ENCODE measurements around the gene TMPRSS6.
A peak's percentile ranks its signal among the peaks of the same experiment; 100 is the strongest.

TMPRSS6 gene

GRCh38 chr22:37109242-37109917 lies at the start of gene TMPRSS6:
TMPRSS6 (minus strand) TSS chr22:37109713; CDS start chr22:37103417, 6,296 bp downstream.
- no peak for DNase-seq

GRCh38 chr22:37158963-37159290 lies 49.4 kb upstream of the TMPRSS6 start:
- DNase-seq, result no peak

DNA sequence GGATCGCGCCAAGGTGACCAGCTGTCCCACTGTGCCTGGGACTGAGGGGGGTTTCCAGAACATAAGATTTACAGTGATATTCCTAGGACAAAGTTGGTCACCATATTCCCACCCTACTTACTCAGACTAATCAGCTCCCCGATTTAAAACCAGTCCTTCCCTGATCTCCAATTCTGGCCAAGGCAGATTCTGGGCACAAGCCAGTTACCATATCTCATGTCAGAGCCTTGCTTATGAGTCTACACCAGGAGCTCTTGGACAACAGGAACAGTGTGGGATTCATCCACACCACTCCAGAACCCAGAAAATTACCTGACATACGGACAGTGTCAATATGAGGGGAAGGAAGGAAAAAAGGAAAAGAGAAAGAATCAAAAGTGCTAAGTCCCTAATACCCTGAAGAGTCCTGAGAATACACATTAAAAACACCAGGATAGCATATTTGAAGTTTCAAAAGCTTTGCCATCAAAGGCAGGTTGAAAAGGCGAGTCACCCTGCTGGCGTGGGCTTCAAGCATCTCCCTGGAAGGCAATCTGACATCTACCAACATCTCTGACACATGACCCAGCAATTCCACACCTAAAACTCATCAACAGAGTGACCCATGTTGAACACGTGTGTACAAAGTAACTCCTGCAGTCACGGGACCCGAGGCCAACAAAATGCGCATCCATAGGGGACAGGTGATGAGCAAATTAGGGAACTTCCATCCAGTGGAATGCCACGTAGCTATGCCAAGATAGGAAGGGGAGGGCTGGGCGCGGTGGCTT lies 48.2 kb upstream of the TMPRSS6 start:
- DNase-seq, result no peak

GRCh38 chr22:37156686-37157435 lies 47.3 kb upstream of the TMPRSS6 start:
- no peak for DNase-seq

DNA sequence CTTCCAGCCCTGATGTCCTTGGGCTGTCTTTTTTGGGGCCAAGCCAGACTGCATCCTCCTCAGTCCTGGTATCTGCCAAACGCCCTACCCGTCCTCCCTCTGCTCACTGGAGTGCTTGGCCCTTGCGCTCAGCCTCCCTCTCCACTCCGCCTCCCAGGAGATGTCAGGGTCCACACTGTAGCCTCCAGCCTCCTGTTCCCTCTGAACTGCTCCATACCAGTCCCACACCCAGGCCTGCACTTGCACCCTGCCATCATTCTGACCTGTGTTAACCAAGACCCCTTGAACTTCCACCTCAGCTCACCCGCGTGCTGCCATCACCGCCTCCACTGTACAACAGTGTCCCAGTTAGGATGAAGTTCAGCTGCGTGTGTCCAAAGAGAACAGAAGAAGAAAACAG lies 46.5 kb upstream of the TMPRSS6 start:
- no peak for DNase-seq

DNA sequence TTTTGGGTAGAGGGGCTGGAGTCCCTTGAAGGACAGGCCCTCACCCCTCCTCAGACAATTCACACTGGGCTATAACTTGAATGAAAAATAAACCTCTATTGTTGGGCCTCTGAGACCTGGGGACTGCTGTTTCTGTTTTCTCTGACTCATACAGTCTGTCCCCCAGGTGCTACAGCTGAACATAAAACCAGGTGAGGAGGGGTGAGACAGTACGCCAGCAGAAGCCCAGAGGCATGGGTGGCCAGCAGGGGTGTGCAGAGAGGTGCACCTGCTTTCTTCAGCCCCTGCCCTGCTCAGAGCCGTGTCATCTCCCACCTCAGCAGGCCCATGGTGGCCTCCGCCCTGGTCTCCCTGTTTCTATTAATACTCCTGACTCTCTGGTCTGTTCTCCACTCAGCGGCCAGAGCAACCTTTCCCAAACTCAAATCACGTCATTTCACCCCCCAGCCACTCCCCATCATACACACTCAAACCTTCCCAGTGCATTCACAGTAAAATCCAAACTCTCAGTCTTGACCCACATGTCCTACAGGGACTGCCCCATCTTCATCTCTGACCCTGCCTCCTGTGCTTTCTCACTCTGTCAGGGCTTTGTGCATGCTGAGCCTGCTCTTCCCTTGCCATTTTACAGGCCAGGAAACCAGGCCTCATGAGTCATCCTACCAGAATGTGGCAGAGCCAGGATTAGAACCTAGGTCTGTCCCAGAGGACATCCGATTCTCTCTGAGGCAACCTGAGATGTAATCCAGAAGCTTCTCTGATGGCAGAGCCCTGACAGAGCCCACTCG lies 45.6 kb upstream of the TMPRSS6 start:
- no peak for DNase-seq

GRCh38 chr22:37153901-37154300 lies 44.4 kb upstream of the TMPRSS6 start:
- no peak for DNase-seq

DNA sequence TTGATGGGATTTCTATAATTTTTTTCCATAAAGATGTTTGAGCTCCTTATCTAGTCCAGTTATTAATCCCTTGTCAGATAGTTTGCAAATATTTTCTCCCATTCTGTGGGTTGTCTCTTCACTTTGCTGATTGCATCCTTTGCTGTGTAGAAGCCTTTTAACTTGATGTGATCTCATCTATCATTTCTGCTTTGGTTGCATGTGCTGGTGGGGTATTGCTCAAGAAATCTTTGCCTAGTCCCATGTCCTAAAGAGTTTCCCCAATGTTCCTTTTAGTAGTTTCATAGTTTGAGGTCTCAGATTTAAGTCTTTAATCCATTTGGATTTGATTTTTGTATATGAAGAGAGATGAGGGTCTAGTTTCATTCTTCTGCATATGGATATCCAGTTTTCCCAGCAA lies 41.9 kb upstream of the TMPRSS6 start:
- DNase-seq, result no peak

DNA sequence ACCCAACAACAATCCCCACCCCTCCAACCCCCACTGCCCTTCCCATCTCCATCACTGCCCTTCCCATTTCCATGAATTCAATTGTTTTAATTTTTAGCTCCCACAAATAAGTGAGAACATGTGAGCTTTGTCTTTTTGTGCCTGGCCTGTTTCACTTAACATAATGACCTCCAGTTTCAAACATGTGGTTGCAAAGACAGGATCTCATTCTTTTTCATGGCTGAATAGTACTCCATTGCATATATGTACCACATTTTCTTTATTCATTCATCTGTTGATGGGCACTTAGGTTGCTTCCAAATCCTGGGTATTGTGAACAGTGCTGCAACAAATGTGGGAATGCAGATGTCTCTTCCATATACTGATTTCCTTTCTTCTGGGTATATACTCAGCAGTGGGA lies 41.2 kb upstream of the TMPRSS6 start:
- DNase-seq, result no peak

- no peak for DNase-seq
These were observed 39.5 kb upstream of the TMPRSS6 start for GRCh38 chr22:37148742-37149665.

GRCh38 chr22:37148031-37148651 lies 38.6 kb upstream of the TMPRSS6 start:
- no peak for DNase-seq

- DNase-seq, result no peak
These were observed 37.9 kb upstream of the TMPRSS6 start for GRCh38 chr22:37147186-37147990.

GRCh38 chr22:37146507-37147180 lies 37.1 kb upstream of the TMPRSS6 start:
- no peak for DNase-seq

- no peak for DNase-seq
These were observed 36.5 kb upstream of the TMPRSS6 start for GRCh38 chr22:37146051-37146385.

GRCh38 chr22:37145180-37146050 lies 35.9 kb upstream of the TMPRSS6 start:
- no peak for DNase-seq

- DNase-seq, result no peak
These were observed 34.7 kb upstream of the TMPRSS6 start for GRCh38 chr22:37144180-37144554.

DNA sequence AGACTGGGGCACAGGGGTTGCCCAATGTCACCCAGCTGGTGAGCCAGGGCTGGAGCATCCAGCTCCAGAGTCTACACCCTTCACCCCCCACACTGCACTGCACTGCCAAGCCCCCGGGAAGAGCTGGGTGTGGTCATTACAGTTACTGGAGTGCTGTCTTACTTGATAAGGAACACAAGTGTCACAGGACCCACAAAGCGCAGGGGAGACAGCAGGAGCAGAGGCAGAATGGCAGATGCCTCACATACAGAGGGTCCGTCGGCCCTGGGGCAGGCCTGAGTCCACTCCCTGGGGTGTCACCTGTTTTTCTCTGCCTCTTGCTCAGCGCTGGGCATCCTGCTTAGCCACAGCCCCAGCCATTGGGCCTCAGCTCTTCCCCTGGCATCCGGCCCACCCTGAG lies 32.5 kb upstream of the TMPRSS6 start:
- peak; percentile 96 for DNase-seq

DNA sequence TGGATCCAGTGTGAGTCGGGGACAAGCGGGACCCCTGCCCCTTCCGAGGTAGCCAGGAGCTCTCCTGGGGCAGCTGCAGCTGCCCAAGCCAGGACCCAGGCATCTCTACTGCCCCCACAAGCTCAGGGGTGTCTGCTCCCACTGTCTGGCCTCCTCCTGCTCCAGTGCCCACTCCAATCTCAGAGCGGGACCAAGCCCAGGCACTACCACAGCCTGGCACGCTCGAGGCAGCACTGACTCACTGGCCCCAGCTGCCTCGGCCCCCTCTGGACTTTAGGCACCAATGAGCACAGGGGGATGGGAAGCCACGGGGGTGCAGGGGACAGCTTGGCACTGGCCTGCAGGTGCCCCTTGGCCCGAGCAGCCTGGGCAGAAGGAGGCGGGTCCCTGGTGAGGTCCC lies 32.0 kb upstream of the TMPRSS6 start:
- no peak for DNase-seq

DNA sequence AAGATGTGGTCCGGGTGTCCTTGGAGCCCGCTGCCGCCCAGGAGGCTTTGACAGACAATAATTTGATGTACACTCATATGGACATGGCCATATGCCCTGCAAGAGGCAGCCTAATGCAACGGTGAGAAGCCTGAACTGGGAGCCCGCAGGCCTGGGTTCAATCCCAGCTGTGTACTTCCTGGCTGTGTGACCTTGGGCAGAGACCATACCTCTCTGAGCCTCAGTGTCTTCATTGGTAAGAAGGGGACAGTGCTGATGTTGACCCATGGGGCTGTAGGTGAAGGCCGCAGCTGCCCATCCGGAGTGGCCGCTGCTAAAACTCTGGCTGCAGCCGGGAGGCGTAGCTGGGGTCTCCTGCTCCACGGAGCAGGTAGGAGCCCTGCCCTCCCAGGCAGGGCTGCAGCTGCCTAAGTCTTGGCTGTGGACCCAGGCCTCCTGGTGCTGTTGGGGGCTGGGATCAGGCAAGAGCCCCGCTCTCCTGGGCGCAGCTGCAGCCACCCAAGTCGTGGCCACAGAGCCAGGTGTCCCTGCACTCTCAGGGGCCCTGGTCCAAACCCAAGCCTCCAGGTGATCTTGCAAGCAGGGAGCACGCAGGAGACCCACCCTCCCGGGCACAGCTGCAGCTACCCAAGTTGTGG lies 31.3 kb upstream of the TMPRSS6 start:
- DNase-seq, result no peak
